Measurements from ENCODE around the gene GMPS.
"Not testable (repeated sequence)": the region's sequence is repeated elsewhere in the genome, so short reads cannot be mapped to it uniquely, and the experiment has no call there.

Gene GMPS

GRCh38 chr3:155946178-155946577 lies 75.7 kb downstream of the GMPS start:
- DNase-seq = no peak

GRCh38 chr3:155948476-155948875 lies 78.0 kb downstream of the GMPS start:
- no peak for DNase-seq

GRCh38 chr3:155949453-155950217 lies 79.2 kb downstream of the GMPS start:
- no peak for DNase-seq

GRCh38 chr3:155956508-155957411 lies 86.3 kb downstream of the GMPS start:
- DNase-seq = no peak

GRCh38 chr3:155957412-155957880 lies 87.0 kb downstream of the GMPS start:
- no peak for DNase-seq

GRCh38 chr3:155958676-155959075 lies 88.2 kb downstream of the GMPS start:
- DNase-seq = no peak

GRCh38 chr3:155960060-155960459 lies 89.6 kb downstream of the GMPS start:
- DNase-seq = no peak

GRCh38 chr3:155961044-155961443 lies 90.6 kb downstream of the GMPS start:
- not testable (repeated sequence) for DNase-seq

- no peak for DNase-seq
These were observed 93.1 kb downstream of the GMPS start for GRCh38 chr3:155963570-155963969.

GRCh38 chr3:155970398-155970797 lies 99.9 kb downstream of the GMPS start:
- no peak for DNase-seq

- DNase-seq = no peak
These were observed 102.6 kb downstream of the GMPS start for GRCh38 chr3:155972885-155973584.

GRCh38 chr3:155978324-155978723 lies 107.9 kb downstream of the GMPS start:
- DNase-seq = no peak

- DNase-seq = no peak
These were observed 109.3 kb downstream of the GMPS start for GRCh38 chr3:155979746-155980145.

- DNase-seq = no peak
These were observed 111.2 kb downstream of the GMPS start for GRCh38 chr3:155981669-155982068.

GRCh38 chr3:155983834-155984474 lies 113.5 kb downstream of the GMPS start:
- no peak for DNase-seq

- no peak for DNase-seq
These were observed 114.5 kb downstream of the GMPS start for GRCh38 chr3:155984791-155985417.

- DNase-seq = no peak
These were observed 119.1 kb downstream of the GMPS start for GRCh38 chr3:155989536-155989935.

GRCh38 chr3:155991212-155991611 lies 120.8 kb downstream of the GMPS start:
- no peak for DNase-seq

GRCh38 chr3:155991847-155992246 lies 121.4 kb downstream of the GMPS start:
- DNase-seq = no peak
